ENCODE data around the gene RHAG. TPM values are rescaled to one million over a fixed set of nuclear protein-coding genes. Genes with fewer than 3 reads are reported as not detected.

RHAG gene
- total RNA-seq, 1 donor from 2014 or later, result not detected

GRCh38 chr6:49576618-49577017 lies 60.0 kb downstream of the RHAG start:
- no peaks in the 10 kb centered on the region for H3K36me3 Mint-ChIP-seq (ENCODE audit: low read depth)
- no peaks in the 10 kb centered on the region for H3K9me3 Mint-ChIP-seq (ENCODE audit: low read depth)
- no peak overlapping the region for H3K27ac Mint-ChIP-seq (ENCODE audit: unreplicated experiment)
- H3K4me1 Mint-ChIP-seq (ENCODE audit: low read depth), result no peaks in the 10 kb centered on the region
- TF ChIP-seq CTCF (IDR thresholded peaks at IDR 0.05), result no peak
- H3K27me3 Mint-ChIP-seq (ENCODE audit: low read depth), result peaks cover 8% of the 10 kb centered on the region
- no peak for DNase-seq (ENCODE audit: low spot score)
- no peak overlapping the region for H3K4me3 Mint-ChIP-seq (ENCODE audit: unreplicated experiment)

DNA sequence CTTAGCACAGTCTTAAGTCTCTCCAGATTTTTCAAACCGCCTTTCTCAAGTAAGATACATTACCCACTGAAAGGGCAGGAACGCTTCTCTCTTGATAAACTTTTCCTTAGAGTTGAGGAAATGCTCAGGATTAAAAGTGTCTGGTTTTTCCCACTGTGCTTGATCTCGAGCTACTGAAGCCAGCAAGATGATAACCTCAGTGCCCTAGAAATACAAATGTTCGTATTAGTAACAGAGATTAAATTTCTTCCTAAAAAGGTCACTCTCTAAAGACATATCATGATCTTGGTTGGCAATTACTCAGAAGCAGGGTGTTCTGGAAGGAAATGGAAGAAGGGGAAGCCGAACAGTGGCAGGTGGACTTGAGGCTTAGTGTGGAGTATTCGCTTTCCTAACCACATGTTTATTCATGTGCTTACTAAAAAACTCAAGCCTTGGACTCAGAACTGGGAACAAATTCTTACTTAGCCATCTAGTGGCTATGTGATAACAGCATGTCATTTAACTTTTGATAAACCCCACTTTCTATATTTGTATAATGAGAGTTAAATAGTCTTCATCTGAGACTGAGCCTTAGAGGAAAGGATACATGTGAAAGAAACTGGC lies 66.1 kb downstream of the RHAG start:
- Mint-ChIP-seq H3K9me3 (ENCODE audit: low read depth) (no peaks in the 10 kb centered on the region), H3K36me3 (ENCODE audit: low read depth) (no peaks in the 10 kb centered on the region), H3K4me3 (ENCODE audit: unreplicated experiment) (no peak overlapping the region), H3K27ac (ENCODE audit: unreplicated experiment) (no peak overlapping the region), H3K27me3 (ENCODE audit: low read depth) (peaks cover 9% of the 10 kb centered on the region), H3K4me1 (ENCODE audit: low read depth) (no peaks in the 10 kb centered on the region)
- DNase-seq (ENCODE audit: low spot score), result no peak
- TF ChIP-seq CTCF (IDR thresholded peaks at IDR 0.05), result no peak

- H3K4me3 Mint-ChIP-seq (ENCODE audit: unreplicated experiment), result no peak overlapping the region
- peaks cover 14% of the 10 kb centered on the region for H3K27me3 Mint-ChIP-seq (ENCODE audit: low read depth)
- peaks cover 3% of the 10 kb centered on the region for H3K36me3 Mint-ChIP-seq (ENCODE audit: low read depth)
- H3K9me3 Mint-ChIP-seq (ENCODE audit: low read depth), result peaks cover 8% of the 10 kb centered on the region
- H3K27ac Mint-ChIP-seq (ENCODE audit: unreplicated experiment), result no peak overlapping the region
- DNase-seq (ENCODE audit: low spot score), result no peak
- H3K4me1 Mint-ChIP-seq (ENCODE audit: low read depth), result no peaks in the 10 kb centered on the region
- no peak for TF ChIP-seq CTCF (IDR thresholded peaks at IDR 0.05)
Observed at GRCh38 chr6:49565855-49566254, 70.8 kb downstream of the RHAG start.

DNA sequence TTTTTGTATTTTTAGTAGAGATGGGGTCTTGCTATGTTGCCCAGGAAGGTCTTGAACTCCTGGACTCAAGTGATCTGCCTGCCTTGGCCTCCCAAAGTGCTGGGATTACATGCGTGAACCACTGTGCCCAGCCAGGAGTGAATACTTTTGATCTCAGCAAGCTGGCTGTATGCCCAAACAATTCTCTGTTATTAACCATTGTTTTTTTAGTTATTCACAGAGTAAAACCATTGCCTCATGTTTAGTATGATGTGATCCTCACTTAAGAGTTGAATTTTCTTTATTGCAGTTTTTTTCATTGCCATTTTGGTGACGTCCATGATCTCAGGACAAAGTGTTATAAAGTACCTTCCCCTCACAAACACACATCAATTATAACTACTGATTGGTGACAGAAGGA lies 71.4 kb downstream of the RHAG start:
- Mint-ChIP-seq H3K27ac (ENCODE audit: unreplicated experiment) (no peak overlapping the region), H3K9me3 (ENCODE audit: low read depth) (peaks cover 8% of the 10 kb centered on the region), H3K4me1 (ENCODE audit: low read depth) (no peaks in the 10 kb centered on the region), H3K4me3 (ENCODE audit: unreplicated experiment) (no peak overlapping the region), H3K36me3 (ENCODE audit: low read depth) (peaks cover 3% of the 10 kb centered on the region), H3K27me3 (ENCODE audit: low read depth) (peaks cover 13% of the 10 kb centered on the region)
- no peak for DNase-seq (ENCODE audit: low spot score)
- no peak for TF ChIP-seq CTCF (IDR thresholded peaks at IDR 0.05)

GRCh38 chr6:49564552-49564951 lies 72.1 kb downstream of the RHAG start:
- Mint-ChIP-seq H3K9me3 (ENCODE audit: low read depth) (peaks cover 8% of the 10 kb centered on the region), H3K27ac (ENCODE audit: unreplicated experiment) (no peak overlapping the region), H3K27me3 (ENCODE audit: low read depth) (peaks cover 8% of the 10 kb centered on the region), H3K36me3 (ENCODE audit: low read depth) (peaks cover 3% of the 10 kb centered on the region), H3K4me3 (ENCODE audit: unreplicated experiment) (no peak overlapping the region), H3K4me1 (ENCODE audit: low read depth) (no peaks in the 10 kb centered on the region)
- no peak for TF ChIP-seq CTCF (IDR thresholded peaks at IDR 0.05)
- DNase-seq (ENCODE audit: low spot score), result no peak
